PC-9 (cell line): Measurements from ENCODE around the gene ANKRD62. TPM values are rescaled to one million over a fixed set of nuclear protein-coding genes. Genes with fewer than 3 reads are reported as not detected.

Experiments used
- BruUV-seq: library from RNA; stranded (reverse); fragments of 400-500 nt; replicated peaks from 2 replicates; lab custom pipeline; 2021; lab: Mats Ljungman, UMichigan
- CTCF ChIA-PET: fragments of 300-600 bp; sonication (Branson Sonifier 250); formaldehyde crosslinking; loops from one replicate; lab custom pipeline; 2022; ENCODE audit warnings: antibody characterized with exemption; lab: Charles Lee
- POLR2A ChIA-PET: fragments of 300-600 bp; sonication (Branson Sonifier 250); formaldehyde crosslinking; loops from one replicate; lab custom pipeline; 2022; ENCODE audit warnings: antibody characterized with exemption; ENCODE audit not compliant: unreplicated experiment; lab: Charles Lee
- DNase-seq, 2 experiments: peaks; one replicate each; pipeline versions ENCODE4 v3.0.0 to v3.0.0-alpha.2; 2015 to 2022; ENCODE audit warnings: mixed read lengths in 1 of 2
- H2AFZ ChIP-seq: fragments of 200-600 bp; sonication (generic); 2 replicates; pipeline ENCODE4 v1.8.1; 2017; ENCODE audit warnings: antibody characterized with exemption
- H3F3A ChIP-seq: fragments of 200-600 bp; sonication (generic); 2 replicates; pipeline ENCODE4 v1.8.1; 2017; ENCODE audit warnings: antibody characterized with exemption, mild to moderate bottlenecking, low read depth; ENCODE audit not compliant: insufficient read depth
- H3K27ac ChIP-seq: fragments of 200-600 bp; sonication (generic); 2 replicates; pipeline ENCODE4 v1.6.1; 2016; ENCODE audit warnings: mixed run types
- H3K27me3 ChIP-seq: fragments of 200-600 bp; sonication (generic); 2 replicates; pipeline ENCODE4 v1.6.1; 2016; ENCODE audit warnings: low read depth, mixed run types; ENCODE audit not compliant: insufficient read depth
- H3K36me3 ChIP-seq: fragments of 200-600 bp; sonication (generic); 2 replicates; pipeline ENCODE4 v1.6.1; 2016; ENCODE audit warnings: low read depth, mixed run types
- H3K4me1 ChIP-seq: fragments of 200-600 bp; sonication (generic); replicated peaks from 2 replicates; pipeline ENCODE4 v1.6.1; 2016; ENCODE audit warnings: mixed run types; ENCODE audit not compliant: insufficient read depth
- H3K4me2 ChIP-seq: fragments of 200-600 bp; sonication (generic); 2 replicates; pipeline ENCODE4 v1.6.1; 2017; ENCODE audit warnings: mixed run types
- H3K4me3 ChIP-seq: fragments of 200-600 bp; sonication (generic); 2 replicates; pipeline ENCODE4 v1.6.1; 2016; ENCODE audit warnings: mixed run types
- H3K79me2 ChIP-seq: fragments of 200-600 bp; sonication (generic); 2 replicates; pipeline ENCODE4 v1.6.1; 2017; ENCODE audit warnings: low read depth, mixed run types
- H3K9me2 ChIP-seq: fragments of 200-600 bp; sonication (generic); 2 replicates; pipeline ENCODE4 v1.8.1; 2017; ENCODE audit warnings: mild to moderate bottlenecking; ENCODE audit not compliant: insufficient read depth
- H3K9me3 ChIP-seq: fragments of 200-600 bp; sonication (generic); 2 replicates; pipeline ENCODE4 v1.8.1; 2016; ENCODE audit warnings: low read depth; ENCODE audit not compliant: insufficient read depth
- H4K20me1 ChIP-seq: fragments of 200-600 bp; sonication (generic); 2 replicates; pipeline ENCODE4 v1.8.1; 2017; ENCODE audit not compliant: insufficient read depth
- EZH2 ChIP-seq: fragments of 200-600 bp; sonication (generic); IDR thresholded peaks from 2 replicates; pipeline ENCODE4 v1.8.0; 2017; ENCODE audit warnings: antibody characterized with exemption, low read depth
- intact Hi-C: fragments of 100-400 bp; cut with micrococcal nuclease; formaldehyde crosslinking; loops from one replicate; pipeline ENCODE4 v1.10.0; 2022; ENCODE audit not compliant: unreplicated experiment
- total RNA-seq: library from RNA; stranded (reverse); gene quantifications from 2 replicates; pipeline ENCODE4 v1.2.3, GENCODE V29; 2021
- TF ChIP-seq, protein P1 (sequence below): fragments of 200-600 bp; sonication (generic); conservative IDR thresholded peaks from 2 replicates; pipeline ENCODE4 v1.6.1; 2017; ENCODE audit warnings: mixed run types, antibody characterized with exemption, mild to moderate bottlenecking, moderate library complexity

ANKRD62 gene
- total RNA-seq, 1 experiment from 2014 or later, result not detected

DNA sequence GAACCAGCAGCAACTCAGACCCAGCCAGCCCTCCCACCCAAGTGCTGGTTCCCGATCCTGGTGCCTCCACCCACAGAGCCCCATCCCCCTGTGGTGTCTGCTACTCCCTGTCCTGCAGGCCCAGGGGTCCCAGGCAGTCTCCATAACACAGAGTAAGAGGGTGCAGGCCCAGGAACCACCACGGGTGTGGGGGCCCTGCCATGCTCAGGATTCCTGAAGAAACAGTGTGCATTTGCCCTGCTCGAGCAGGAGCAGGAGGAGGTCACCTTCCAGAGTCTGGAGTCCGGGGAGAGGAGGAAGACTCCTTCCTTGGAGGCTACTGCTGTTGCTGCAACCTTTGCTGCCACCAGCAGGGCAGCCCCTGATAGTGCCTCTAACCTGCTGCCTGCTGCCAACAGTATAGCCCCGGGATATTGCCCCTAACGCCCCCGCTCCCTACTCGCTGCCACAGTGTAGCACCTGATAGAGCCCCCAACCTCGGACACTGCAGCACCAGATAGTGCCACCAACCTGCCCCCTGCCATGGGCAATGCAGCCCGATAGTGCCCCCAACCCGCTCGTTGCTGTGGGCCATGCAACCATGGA lies 46.8 kb upstream of the ANKRD62 start:
- no peaks in the 10 kb centered on the region for H3K79me2 ChIP-seq
- ChIA-PET POLR2A (no interaction called here), CTCF (no interaction called here)
- no peaks in the 10 kb centered on the region for H3K36me3 ChIP-seq
- no peak overlapping the region for H3K4me2 ChIP-seq
- no peaks in the 10 kb centered on the region for H3F3A ChIP-seq
- intact Hi-C loops, result no loop called here
- DNase-seq, result no peak
- TF ChIP-seq EZH2, result no peak
- TF ChIP-seq, protein P1, sequence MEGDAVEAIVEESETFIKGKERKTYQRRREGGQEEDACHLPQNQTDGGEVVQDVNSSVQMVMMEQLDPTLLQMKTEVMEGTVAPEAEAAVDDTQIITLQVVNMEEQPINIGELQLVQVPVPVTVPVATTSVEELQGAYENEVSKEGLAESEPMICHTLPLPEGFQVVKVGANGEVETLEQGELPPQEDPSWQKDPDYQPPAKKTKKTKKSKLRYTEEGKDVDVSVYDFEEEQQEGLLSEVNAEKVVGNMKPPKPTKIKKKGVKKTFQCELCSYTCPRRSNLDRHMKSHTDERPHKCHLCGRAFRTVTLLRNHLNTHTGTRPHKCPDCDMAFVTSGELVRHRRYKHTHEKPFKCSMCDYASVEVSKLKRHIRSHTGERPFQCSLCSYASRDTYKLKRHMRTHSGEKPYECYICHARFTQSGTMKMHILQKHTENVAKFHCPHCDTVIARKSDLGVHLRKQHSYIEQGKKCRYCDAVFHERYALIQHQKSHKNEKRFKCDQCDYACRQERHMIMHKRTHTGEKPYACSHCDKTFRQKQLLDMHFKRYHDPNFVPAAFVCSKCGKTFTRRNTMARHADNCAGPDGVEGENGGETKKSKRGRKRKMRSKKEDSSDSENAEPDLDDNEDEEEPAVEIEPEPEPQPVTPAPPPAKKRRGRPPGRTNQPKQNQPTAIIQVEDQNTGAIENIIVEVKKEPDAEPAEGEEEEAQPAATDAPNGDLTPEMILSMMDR, result no peak
- no peak overlapping the region for H3K27ac ChIP-seq
- no TSS peak for BruUV-seq
- H3K4me1 ChIP-seq, result no peaks in the 10 kb centered on the region
- no peaks in the 10 kb centered on the region for H4K20me1 ChIP-seq
- no peaks in the 10 kb centered on the region for H3K27me3 ChIP-seq
- no peaks in the 10 kb centered on the region for H3K9me2 ChIP-seq
- no peaks in the 10 kb centered on the region for H3K9me3 ChIP-seq
- H2AFZ ChIP-seq, result no peak overlapping the region
- no peak overlapping the region for H3K4me3 ChIP-seq

DNA sequence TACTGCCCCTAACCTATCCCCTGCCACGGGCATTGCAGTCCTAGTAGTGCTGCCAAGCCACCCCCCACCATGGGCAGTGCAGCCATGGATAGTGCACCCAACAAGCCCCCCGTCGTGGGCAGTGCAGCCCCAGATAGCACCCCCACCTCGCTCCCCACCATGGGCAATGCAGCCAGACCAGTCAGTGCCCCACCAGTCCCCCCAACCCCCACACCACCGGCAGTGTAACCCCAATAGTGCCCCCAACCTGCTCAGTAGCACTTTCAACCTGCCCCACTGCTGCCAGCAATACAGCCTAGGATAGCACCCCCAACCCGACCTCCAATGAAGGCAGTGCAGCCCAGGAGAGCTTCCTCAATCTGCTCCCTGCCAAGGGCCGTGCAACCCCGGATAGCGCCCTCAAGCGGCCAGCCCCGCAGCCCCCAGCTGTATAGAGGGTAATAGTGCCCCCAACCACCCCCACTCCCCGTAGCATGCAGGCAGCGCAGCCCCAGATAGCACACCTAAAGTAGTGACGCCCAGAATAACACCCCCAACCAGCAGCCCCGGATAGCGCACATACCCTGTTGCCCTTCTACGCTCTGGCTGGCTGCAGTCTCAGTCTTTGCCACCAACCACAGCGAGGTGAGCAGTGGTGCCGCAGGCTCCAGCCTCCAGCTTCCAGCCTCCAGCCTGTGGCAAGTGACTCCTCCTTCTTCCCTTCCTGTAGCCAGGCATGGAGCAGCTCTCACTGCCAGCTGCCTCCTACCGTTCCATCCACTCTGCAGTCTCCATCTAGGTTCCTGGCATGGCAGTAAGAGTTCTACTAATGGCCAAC lies 45.4 kb upstream of the ANKRD62 start:
- Histone ChIP-seq H3K79me2 (no peaks in the 10 kb centered on the region), H3K4me3 (no peak overlapping the region), H3K27me3 (no peaks in the 10 kb centered on the region), H3K9me3 (no peaks in the 10 kb centered on the region), H3K4me1 (no peaks in the 10 kb centered on the region), H3F3A (no peaks in the 10 kb centered on the region), H2AFZ (no peak overlapping the region), H3K36me3 (no peaks in the 10 kb centered on the region), H3K27ac (no peak overlapping the region), H4K20me1 (no peaks in the 10 kb centered on the region), H3K4me2 (no peak overlapping the region), H3K9me2 (no peaks in the 10 kb centered on the region)
- no peak for DNase-seq
- BruUV-seq, result no TSS peak
- CTCF ChIA-PET, result no interaction called here
- TF ChIP-seq, protein P1, result no peak
- no peak for TF ChIP-seq EZH2
- intact Hi-C loops, result no loop called here
- POLR2A ChIA-PET, result interaction anchor here (0.6 kb wide), 1 partner anchor 290 kb away, joined by 9 read pairs; no protein-coding TSS in a partner anchor

DNA sequence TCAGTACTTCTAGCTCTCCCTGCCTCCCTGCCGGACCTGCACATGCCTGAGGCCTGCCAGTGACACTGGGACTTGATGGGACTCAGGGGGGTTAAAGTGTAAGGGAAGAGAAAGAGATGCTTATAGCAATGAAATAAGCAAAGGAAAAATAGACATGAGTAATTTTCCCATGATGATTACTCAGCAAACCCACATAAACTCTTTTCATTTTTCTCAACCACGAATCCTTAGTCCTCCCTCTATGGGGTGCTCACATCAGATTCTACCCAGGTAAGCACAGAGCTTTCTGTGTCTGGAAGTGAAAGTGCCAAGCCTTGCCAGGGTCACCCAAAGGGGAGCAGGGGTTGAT lies 44.8 kb upstream of the ANKRD62 start:
- no peaks in the 10 kb centered on the region for H3K36me3 ChIP-seq
- H3K9me2 ChIP-seq, result no peaks in the 10 kb centered on the region
- no peaks in the 10 kb centered on the region for H3K9me3 ChIP-seq
- H3K4me2 ChIP-seq, result no peak overlapping the region
- no peak overlapping the region for H3K4me3 ChIP-seq
- no peaks in the 10 kb centered on the region for H3K27me3 ChIP-seq
- intact Hi-C loops, result no loop called here
- H3F3A ChIP-seq, result no peaks in the 10 kb centered on the region
- H4K20me1 ChIP-seq, result no peaks in the 10 kb centered on the region
- no peak overlapping the region for H2AFZ ChIP-seq
- POLR2A ChIA-PET, result no interaction called here
- CTCF ChIA-PET, result interaction anchor here (0.9 kb wide), 1 partner anchor 10 kb away, joined by 3 read pairs; no protein-coding TSS in a partner anchor
- no peak for TF ChIP-seq EZH2
- TF ChIP-seq, protein P1, result no peak
- H3K79me2 ChIP-seq, result no peaks in the 10 kb centered on the region
- no peak for DNase-seq
- no TSS peak for BruUV-seq
- H3K4me1 ChIP-seq, result no peaks in the 10 kb centered on the region
- H3K27ac ChIP-seq, result no peak overlapping the region
